Peyer's patch (tissue), 4 donors: ENCODE data around the gene ZNF385D.

Experiments used
- CTCF ChIP-seq, 6 experiments: fragments of 450-650 bp in 4 of 6; fragments of 200-600 bp in 2 of 6; sonication (generic) in 1 of 6; IDR thresholded peaks; one replicate each; pipeline ENCODE4 v1.5.1; 2017 to 2019; ENCODE audit warnings: antibody characterized with exemption in 6 of 6, mild to moderate bottlenecking in 3 of 6, moderate library complexity in 1 of 6
- POLR2A ChIP-seq, 2 donors: fragments of 450-650 bp; IDR thresholded peaks; one replicate each; pipeline ENCODE4 v1.5.1; 2017; ENCODE audit warnings: antibody characterized with exemption in 2 of 2, mild to moderate bottlenecking in 2 of 2, moderate library complexity in 2 of 2

DNA sequence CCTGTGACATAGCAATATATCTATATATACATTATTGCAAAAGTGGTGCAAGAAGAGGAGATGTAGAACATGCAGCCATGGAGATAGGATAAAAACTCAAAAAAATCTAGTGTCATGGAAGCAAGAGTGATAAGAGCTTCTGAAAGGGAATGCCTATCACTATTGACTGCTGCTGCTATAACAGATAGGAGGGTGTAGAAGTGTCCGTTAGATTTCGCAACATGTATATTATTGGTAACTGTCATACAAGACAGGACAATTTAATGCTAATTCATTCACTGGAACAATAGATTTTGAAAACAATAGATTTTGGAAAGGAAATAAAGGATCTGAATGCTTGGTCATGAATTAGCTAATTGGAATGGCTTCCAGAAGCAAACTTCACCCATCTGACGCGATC, 224.5 kb downstream of the ZNF385D start:
- TF ChIP-seq CTCF (IDR thresholded peaks at IDR 0.05): no peak
- TF ChIP-seq POLR2A (IDR thresholded peaks at IDR 0.05): no peak
